K562 (cell line): ENCODE results near the gene MAP3K19. TPM values are rescaled to one million over a fixed set of nuclear protein-coding genes. Genes with fewer than 3 reads are reported as not detected.

Source experiments
- CCNT2 ChIP-seq: IDR thresholded peaks from 2 replicates; pipeline ENCODE4 v1.6.1; 2011; ENCODE audit warnings: borderline replicate concordance, low read depth, mild to moderate bottlenecking, moderate library complexity, mixed read lengths, low read length; ENCODE audit not compliant: insufficient read length; ENCODE audit errors: extremely low read depth
- CTBP1 ChIP-seq: fragments of 450-650 bp; IDR thresholded peaks from 2 replicates; pipeline ENCODE4 v1.6.1; 2016; ENCODE audit warnings: borderline replicate concordance
- GTF2E2 ChIP-seq: fragments of 200-800 bp; sonication (Bioruptor generic); IDR thresholded peaks from 2 replicates; pipeline ENCODE4 v1.6.1; 2016; ENCODE audit warnings: missing genetic modification characterization, missing compliant biosample characterization
- LEF1 ChIP-seq: fragments of 450-650 bp; IDR thresholded peaks from 2 replicates; pipeline ENCODE4 v1.6.1; 2016; ENCODE audit warnings: mild to moderate bottlenecking
- NEUROD1 ChIP-seq: fragments of 150-350 bp; IDR thresholded peaks from 2 replicates; pipeline ENCODE4 v1.6.1; 2014; ENCODE audit warnings: borderline replicate concordance, low read length, low read depth; ENCODE audit not compliant: partially characterized antibody
- NRF1 ChIP-seq, 2 experiments: fragments of 450-650 bp; IDR thresholded peaks in 1 of 2; conservative IDR thresholded peaks in 1 of 2; 2 replicates each; pipeline ENCODE4 v1.6.1; 2014; ENCODE audit warnings: mild to moderate bottlenecking in 2 of 2
- POLR2G ChIP-seq: fragments of 200-400 bp; formaldehyde crosslinking; IDR thresholded peaks from 2 replicates; pipeline ENCODE4 v1.6.1; 2017; ENCODE audit warnings: low read depth, mild to moderate bottlenecking, antibody characterized with exemption, low read length, moderate library complexity
- RAD51 ChIP-seq: fragments of 450-650 bp; IDR thresholded peaks from 2 replicates; pipeline ENCODE4 v1.7.1; 2016; ENCODE audit warnings: low read depth, mild to moderate bottlenecking, borderline replicate concordance
- RB1 ChIP-seq: fragments of 450-650 bp; IDR thresholded peaks from 2 replicates; pipeline ENCODE4 v1.6.1; 2017; ENCODE audit warnings: low read depth, mild to moderate bottlenecking
- XRCC4 ChIP-seq: IDR thresholded peaks from one replicate; pipeline ENCODE4 v1.6.1; 2011; ENCODE audit not compliant: insufficient read depth, insufficient read length; ENCODE audit errors: extremely low read depth
- YBX1 ChIP-seq: fragments of 450-650 bp; IDR thresholded peaks from 2 replicates; pipeline ENCODE4 v1.7.1; 2016; ENCODE audit warnings: mild to moderate bottlenecking
- ZFP36 ChIP-seq: fragments of 150-350 bp; IDR thresholded peaks from 2 replicates; pipeline ENCODE4 v1.6.1; 2018; ENCODE audit warnings: low read length, low read depth; ENCODE audit not compliant: partially characterized antibody
- ZNF121 ChIP-seq: sonication (generic); formaldehyde crosslinking; conservative IDR thresholded peaks from 2 replicates; pipeline ENCODE4 v1.8.0; 2022; ENCODE audit warnings: missing genetic modification reagents
- ZNF197 ChIP-seq: fragments of 200-800 bp; sonication (Bioruptor generic); IDR thresholded peaks from 2 replicates; pipeline ENCODE4 v1.6.1; 2016; ENCODE audit warnings: low read depth, missing genetic modification characterization, missing compliant biosample characterization
- ZNF408 ChIP-seq: fragments of 250-450 bp; sonication (Bioruptor Pico); IDR thresholded peaks from 2 replicates; pipeline ENCODE4 v1.4.0; 2020; ENCODE audit warnings: low read depth, mild to moderate bottlenecking, moderate library complexity
- polyA plus RNA-seq, 8 experiments: library from polyadenylated mRNA; depleted of rRNA in 4 of 8; stranded (reverse) in 5 of 8; unstranded in 3 of 8; fragments of >200 nt; fragmentation: Nextera tagmentation in 2 of 8; fragmentation: Illumina TruSeq in 1 of 8; extraction: Ambion mirVana in 2 of 8; extraction: Trizol in 1 of 8; gene quantifications; 2 replicates each; pipeline versions ENCODE4 v1.2.1 to v1.2.3, GENCODE V29; 2011 to 2014; ENCODE audit warnings: inconsistent platforms in 1 of 8, missing spikeins in 1 of 8
- total RNA-seq, 7 experiments: library from RNA; depleted of rRNA in 6 of 7; stranded (reverse); fragments of >200 nt in 6 of 7; fragmentation: Illumina TruSeq in 2 of 7; extraction: Trizol in 2 of 7; gene quantifications; 2 replicates each; pipeline versions ENCODE4 v1.2.1 to v1.2.3, GENCODE V29; 2011 to 2021; ENCODE audit warnings: low replicate concordance in 1 of 7
- TF ChIP-seq, protein P1 (sequence below): fragments of 450-650 bp; formaldehyde crosslinking; IDR thresholded peaks from 2 replicates; pipeline ENCODE4 v1.4.0; 2022; ENCODE audit warnings: missing genetic modification characterization
- TF ChIP-seq, protein P2 (sequence below): fragments of 450-650 bp; IDR thresholded peaks from 2 replicates; pipeline ENCODE4 v1.7.1; 2018; ENCODE audit warnings: mild to moderate bottlenecking, low read depth; ENCODE audit not compliant: partially characterized antibody
- TF ChIP-seq, protein P3 (sequence below): fragments of 250-450 bp; sonication (Bioruptor Pico); IDR thresholded peaks from 2 replicates; pipeline ENCODE4 v1.4.0; 2020
- TF ChIP-seq, protein P4 (sequence below): fragments of 250-450 bp; sonication (Bioruptor Pico); IDR thresholded peaks from 2 replicates; pipeline ENCODE4 v1.5.0; 2021; ENCODE audit warnings: mild to moderate bottlenecking, borderline replicate concordance

The MAP3K19 gene
- total and polyA plus RNA-seq, 9 of the 15 experiments (the other 6 are each of a cell fraction or from before 2014, with no cell fraction given) = 0.29 TPM; not detected in 8

DNA sequence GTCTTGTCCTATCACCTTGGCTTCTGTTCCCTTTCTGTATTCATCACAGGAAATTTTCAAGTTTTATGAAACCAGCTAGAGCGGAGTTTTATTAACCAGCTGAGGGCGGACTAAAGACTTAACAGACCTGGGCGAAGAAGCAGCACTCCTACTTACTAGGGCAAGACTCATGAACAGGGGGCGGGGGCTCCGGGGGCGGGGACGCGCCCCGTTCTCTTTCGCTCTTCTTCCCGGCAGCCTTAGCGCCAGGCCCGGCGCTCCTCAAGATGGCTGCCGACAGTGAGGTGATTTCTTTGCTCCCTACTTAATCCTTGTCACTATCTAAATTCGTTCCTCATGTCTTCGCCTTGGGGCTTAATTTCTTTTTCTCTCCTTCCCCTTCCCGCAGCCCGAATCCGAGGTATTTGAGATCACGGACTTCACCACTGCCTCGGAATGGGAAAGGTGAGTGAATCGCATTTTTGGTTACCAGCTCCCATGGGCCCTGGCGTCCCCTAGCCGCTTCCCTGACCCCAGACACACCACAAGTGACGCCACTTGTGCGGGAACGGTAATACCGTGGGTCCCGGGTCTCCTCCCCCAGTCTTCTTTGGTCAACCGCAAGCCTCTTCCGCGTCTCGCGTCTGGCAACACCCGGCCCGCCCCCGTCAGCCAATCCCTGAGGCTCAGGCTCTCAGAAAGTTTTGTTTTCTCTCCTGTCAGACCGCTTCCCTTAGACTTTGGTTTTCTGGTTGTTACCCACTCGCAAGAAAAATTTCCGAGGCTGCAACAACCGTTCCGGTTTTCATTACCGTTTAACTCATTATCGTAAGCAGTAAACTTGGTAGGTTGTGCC is 5.0 kb upstream of the MAP3K19 start, which contains the start of gene RAB3GAP1 (continued):
- TF ChIP-seq NEUROD1 = peak; percentile 18
- no peak for TF ChIP-seq ZNF121 (CRISPR knock-in tag)
- no peak for TF ChIP-seq XRCC4
- TF ChIP-seq, protein P1, sequence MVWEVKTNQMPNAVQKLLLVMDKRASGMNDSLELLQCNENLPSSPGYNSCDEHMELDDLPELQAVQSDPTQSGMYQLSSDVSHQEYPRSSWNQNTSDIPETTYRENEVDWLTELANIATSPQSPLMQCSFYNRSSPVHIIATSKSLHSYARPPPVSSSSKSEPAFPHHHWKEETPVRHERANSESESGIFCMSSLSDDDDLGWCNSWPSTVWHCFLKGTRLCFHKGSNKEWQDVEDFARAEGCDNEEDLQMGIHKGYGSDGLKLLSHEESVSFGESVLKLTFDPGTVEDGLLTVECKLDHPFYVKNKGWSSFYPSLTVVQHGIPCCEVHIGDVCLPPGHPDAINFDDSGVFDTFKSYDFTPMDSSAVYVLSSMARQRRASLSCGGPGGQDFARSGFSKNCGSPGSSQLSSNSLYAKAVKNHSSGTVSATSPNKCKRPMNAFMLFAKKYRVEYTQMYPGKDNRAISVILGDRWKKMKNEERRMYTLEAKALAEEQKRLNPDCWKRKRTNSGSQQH = peak; percentile 49; the same call in 1 of the 2 replicates
- TF ChIP-seq CCNT2 = peak; percentile 25
- TF ChIP-seq NRF1 (conservative IDR thresholded peaks at IDR 0.05 in 1 of 2, IDR thresholded peaks at IDR 0.05 in 1 of 2) = 0 out of 4 replicates have a peak, but pooled peaks have one; percentile 12 to 38
- peak; percentile 73 for TF ChIP-seq POLR2G
- TF ChIP-seq CTBP1 = peak; percentile 19; the same call in 1 of the 2 replicates
- TF ChIP-seq, protein P2, sequence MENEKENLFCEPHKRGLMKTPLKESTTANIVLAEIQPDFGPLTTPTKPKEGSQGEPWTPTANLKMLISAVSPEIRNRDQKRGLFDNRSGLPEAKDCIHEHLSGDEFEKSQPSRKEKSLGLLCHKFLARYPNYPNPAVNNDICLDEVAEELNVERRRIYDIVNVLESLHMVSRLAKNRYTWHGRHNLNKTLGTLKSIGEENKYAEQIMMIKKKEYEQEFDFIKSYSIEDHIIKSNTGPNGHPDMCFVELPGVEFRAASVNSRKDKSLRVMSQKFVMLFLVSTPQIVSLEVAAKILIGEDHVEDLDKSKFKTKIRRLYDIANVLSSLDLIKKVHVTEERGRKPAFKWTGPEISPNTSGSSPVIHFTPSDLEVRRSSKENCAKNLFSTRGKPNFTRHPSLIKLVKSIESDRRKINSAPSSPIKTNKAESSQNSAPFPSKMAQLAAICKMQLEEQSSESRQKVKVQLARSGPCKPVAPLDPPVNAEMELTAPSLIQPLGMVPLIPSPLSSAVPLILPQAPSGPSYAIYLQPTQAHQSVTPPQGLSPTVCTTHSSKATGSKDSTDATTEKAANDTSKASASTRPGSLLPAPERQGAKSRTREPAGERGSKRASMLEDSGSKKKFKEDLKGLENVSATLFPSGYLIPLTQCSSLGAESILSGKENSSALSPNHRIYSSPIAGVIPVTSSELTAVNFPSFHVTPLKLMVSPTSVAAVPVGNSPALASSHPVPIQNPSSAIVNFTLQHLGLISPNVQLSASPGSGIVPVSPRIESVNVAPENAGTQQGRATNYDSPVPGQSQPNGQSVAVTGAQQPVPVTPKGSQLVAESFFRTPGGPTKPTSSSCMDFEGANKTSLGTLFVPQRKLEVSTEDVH = peak; percentile 67
- TF ChIP-seq LEF1 = peak; percentile 66; the same call in 1 of the 2 replicates
- peak; percentile 88 for TF ChIP-seq GTF2E2
- TF ChIP-seq, protein P3, sequence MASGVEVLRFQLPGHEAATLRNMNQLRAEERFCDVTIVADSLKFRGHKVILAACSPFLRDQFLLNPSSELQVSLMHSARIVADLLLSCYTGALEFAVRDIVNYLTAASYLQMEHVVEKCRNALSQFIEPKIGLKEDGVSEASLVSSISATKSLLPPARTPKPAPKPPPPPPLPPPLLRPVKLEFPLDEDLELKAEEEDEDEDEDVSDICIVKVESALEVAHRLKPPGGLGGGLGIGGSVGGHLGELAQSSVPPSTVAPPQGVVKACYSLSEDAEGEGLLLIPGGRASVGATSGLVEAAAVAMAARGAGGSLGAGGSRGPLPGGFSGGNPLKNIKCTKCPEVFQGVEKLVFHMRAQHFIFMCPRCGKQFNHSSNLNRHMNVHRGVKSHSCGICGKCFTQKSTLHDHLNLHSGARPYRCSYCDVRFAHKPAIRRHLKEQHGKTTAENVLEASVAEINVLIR (CRISPR knock-in tag) = no peak
- TF ChIP-seq, protein P4, sequence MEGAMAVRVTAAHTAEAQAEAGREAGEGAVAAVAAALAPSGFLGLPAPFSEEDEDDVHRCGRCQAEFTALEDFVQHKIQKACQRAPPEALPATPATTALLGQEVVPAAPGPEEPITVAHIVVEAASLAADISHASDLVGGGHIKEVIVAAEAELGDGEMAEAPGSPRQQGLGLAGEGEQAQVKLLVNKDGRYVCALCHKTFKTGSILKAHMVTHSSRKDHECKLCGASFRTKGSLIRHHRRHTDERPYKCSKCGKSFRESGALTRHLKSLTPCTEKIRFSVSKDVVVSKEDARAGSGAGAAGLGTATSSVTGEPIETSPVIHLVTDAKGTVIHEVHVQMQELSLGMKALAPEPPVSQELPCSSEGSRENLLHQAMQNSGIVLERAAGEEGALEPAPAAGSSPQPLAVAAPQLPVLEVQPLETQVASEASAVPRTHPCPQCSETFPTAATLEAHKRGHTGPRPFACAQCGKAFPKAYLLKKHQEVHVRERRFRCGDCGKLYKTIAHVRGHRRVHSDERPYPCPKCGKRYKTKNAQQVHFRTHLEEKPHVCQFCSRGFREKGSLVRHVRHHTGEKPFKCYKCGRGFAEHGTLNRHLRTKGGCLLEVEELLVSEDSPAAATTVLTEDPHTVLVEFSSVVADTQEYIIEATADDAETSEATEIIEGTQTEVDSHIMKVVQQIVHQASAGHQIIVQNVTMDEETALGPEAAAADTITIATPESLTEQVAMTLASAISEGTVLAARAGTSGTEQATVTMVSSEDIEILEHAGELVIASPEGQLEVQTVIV (CRISPR knock-in tag) = 0 out of 2 replicates have a peak, but pooled peaks have one; percentile 63
- TF ChIP-seq RAD51 = no peak
- TF ChIP-seq YBX1 = no peak
- no peak for TF ChIP-seq ZFP36
- no peak for TF ChIP-seq ZNF197
- peak; percentile 18; the same call in 1 of the 2 replicates for TF ChIP-seq RB1
- no peak for TF ChIP-seq ZNF408
